HEK293 (cell line): Measurements from ENCODE around the gene LRRC8C.

Experiments
- CTCF ChIA-PET: fragments of 350-600 bp; formaldehyde crosslinking; extraction: SDS; loops from one replicate; lab custom pipeline; 2021; ENCODE audit warnings: antibody characterized with exemption; lab: Yijun Ruan, JAX
- POLR2A ChIA-PET: fragments of 300-600 bp; formaldehyde crosslinking; extraction: SDS; loops from one replicate; lab custom pipeline; 2020; ENCODE audit warnings: antibody characterized with exemption, inconsistent platforms; lab: Yijun Ruan, JAX
- H3K27ac ChIP-seq: fragments of 200-500 bp; sonication (Bioruptor generic); 2 replicates; pipeline ENCODE4 v1.5.1; 2014; ENCODE audit warnings: low read depth, low read length, control low read depth, inconsistent platforms; ENCODE audit errors: extremely low read depth
- H3K36me3 ChIP-seq, 2 experiments: fragments of 200-500 bp in 1 of 2; sonication (Bioruptor generic) in 1 of 2; 1 replicate in 1 of 2; 2 replicates in 1 of 2; pipeline ENCODE4 v1.5.1; 2014 to 2017; ENCODE audit warnings: inconsistent platforms in 2 of 2, low read length in 2 of 2; ENCODE audit not compliant: control insufficient read depth in 2 of 2, insufficient read depth in 1 of 2
- H3K4me1 ChIP-seq: fragments of 200-500 bp; sonication (Bioruptor generic); 2 replicates; pipeline ENCODE4 v1.5.1; 2014; ENCODE audit warnings: mild to moderate bottlenecking, low read length, inconsistent platforms; ENCODE audit not compliant: control insufficient read depth, insufficient read depth
- H3K4me3 ChIP-seq: 2 replicates; pipeline ENCODE4 v1.5.1; 2011; ENCODE audit warnings: low read depth, mild to moderate bottlenecking, control low read depth, low read length, moderate library complexity
- H3K9me3 ChIP-seq: fragments of 200-500 bp; sonication (Bioruptor generic); 2 replicates; pipeline ENCODE4 v1.5.1; 2014; ENCODE audit warnings: low read depth, low read length, inconsistent platforms; ENCODE audit not compliant: control insufficient read depth, insufficient read depth
- FEZF1 ChIP-seq: fragments of 450-650 bp; formaldehyde crosslinking; IDR thresholded peaks from 2 replicates; pipeline ENCODE4 v1.5.1; 2016; ENCODE audit warnings: missing biosample characterization, missing genetic modification characterization
- MYNN ChIP-seq: fragments of 450-650 bp; formaldehyde crosslinking; IDR thresholded peaks from 2 replicates; pipeline ENCODE4 v1.5.1; 2016; ENCODE audit warnings: missing biosample characterization, missing genetic modification characterization, borderline replicate concordance
- MZF1 ChIP-seq: fragments of 450-650 bp; formaldehyde crosslinking; IDR thresholded peaks from 2 replicates; pipeline ENCODE4 v1.5.1; 2017; ENCODE audit warnings: missing biosample characterization, missing genetic modification characterization, borderline replicate concordance
- PRDM6 ChIP-seq: fragments of 450-650 bp; formaldehyde crosslinking; IDR thresholded peaks from 2 replicates; pipeline ENCODE4 v1.5.1; 2017; ENCODE audit warnings: missing biosample characterization, missing genetic modification characterization
- SETDB1 ChIP-seq: IDR thresholded peaks from one replicate; pipeline ENCODE4 v1.6.1; 2017; ENCODE audit warnings: mild to moderate bottlenecking, low read length, moderate library complexity, mixed read lengths; ENCODE audit not compliant: insufficient read length
- ZBTB21 ChIP-seq: fragments of 450-650 bp; formaldehyde crosslinking; IDR thresholded peaks from 2 replicates; pipeline ENCODE4 v1.5.1; 2017; ENCODE audit warnings: missing biosample characterization, missing genetic modification characterization
- ZFHX2 ChIP-seq: fragments of 450-650 bp; formaldehyde crosslinking; conservative IDR thresholded peaks from 2 replicates; pipeline ENCODE4 v1.5.1; 2016; ENCODE audit warnings: missing biosample characterization, missing genetic modification characterization
- ZNF155 ChIP-seq: fragments of 450-650 bp; formaldehyde crosslinking; IDR thresholded peaks from 2 replicates; pipeline ENCODE4 v1.5.1; 2016; ENCODE audit warnings: missing biosample characterization, missing genetic modification characterization
- ZNF169 ChIP-seq: fragments of 450-650 bp; formaldehyde crosslinking; IDR thresholded peaks from 2 replicates; pipeline ENCODE4 v1.5.1; 2016; ENCODE audit warnings: missing biosample characterization, missing genetic modification characterization
- ZNF529 ChIP-seq: fragments of 450-650 bp; formaldehyde crosslinking; IDR thresholded peaks from 2 replicates; pipeline ENCODE4 v1.5.1; 2017; ENCODE audit warnings: missing genetic modification characterization, missing biosample characterization; ENCODE audit not compliant: insufficient replicate concordance
- ZNF571 ChIP-seq: fragments of 450-650 bp; formaldehyde crosslinking; IDR thresholded peaks from 2 replicates; pipeline ENCODE4 v1.5.0; 2017; ENCODE audit warnings: missing biosample characterization, missing genetic modification characterization
- ZNF670 ChIP-seq: fragments of 450-650 bp; formaldehyde crosslinking; IDR thresholded peaks from 2 replicates; pipeline ENCODE4 v1.5.1; 2016; ENCODE audit warnings: missing biosample characterization, missing genetic modification characterization, low read depth
- TF ChIP-seq, protein P1 (sequence below): fragments of 450-650 bp; formaldehyde crosslinking; IDR thresholded peaks from 2 replicates; pipeline ENCODE4 v1.5.1; 2016; ENCODE audit warnings: missing biosample characterization, missing genetic modification characterization
- TF ChIP-seq, protein P2 (sequence below): fragments of 450-650 bp; formaldehyde crosslinking; conservative IDR thresholded peaks from 2 replicates; pipeline ENCODE4 v1.5.1; 2016; ENCODE audit warnings: low read depth, missing biosample characterization, missing genetic modification characterization
- TF ChIP-seq, protein P3 (sequence below): fragments of 450-650 bp; formaldehyde crosslinking; IDR thresholded peaks from 2 replicates; pipeline ENCODE4 v1.5.1; 2016; ENCODE audit warnings: missing biosample characterization, missing genetic modification characterization

LRRC8C gene

DNA sequence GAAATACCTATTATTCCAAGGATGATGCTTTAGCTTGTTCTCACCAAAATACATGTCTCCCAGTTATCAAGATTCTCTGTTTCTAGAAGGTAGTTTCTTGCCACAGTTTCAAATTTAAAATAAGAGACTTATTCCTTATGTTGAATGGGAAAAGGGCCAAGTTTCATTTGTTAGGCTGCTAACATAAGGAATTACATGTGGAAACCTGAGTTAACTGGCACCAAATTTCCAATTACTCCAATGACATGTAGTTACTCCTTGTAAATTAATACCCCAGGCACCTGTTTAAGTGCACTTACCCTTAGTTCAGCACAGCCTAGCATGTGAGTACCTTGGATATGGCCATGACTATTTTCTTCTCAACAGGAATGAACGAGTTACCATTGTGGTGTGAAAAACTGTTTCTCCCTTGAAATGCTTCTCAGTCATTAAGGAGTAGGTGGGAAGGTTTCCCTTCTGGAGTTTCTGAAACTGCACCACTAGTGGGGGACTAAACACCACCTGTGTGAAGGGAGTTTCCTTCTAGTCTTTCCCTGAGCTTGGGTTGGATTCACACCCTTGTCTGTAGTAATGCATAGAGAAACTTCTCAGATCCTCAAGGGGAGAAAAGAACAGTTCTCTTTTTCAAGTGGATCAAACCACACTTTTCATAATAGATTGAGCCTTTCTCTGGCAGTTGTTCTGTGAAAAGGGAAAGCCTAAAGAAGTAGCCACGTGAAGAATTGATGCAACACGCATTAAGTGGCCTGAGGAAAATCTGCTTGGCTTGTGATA lies 32.3 kb upstream of the LRRC8C start (continued):
- TF ChIP-seq PRDM6 (tag by site-specific recombination): no peak
- no peak for TF ChIP-seq ZBTB21
- TF ChIP-seq, protein P1, sequence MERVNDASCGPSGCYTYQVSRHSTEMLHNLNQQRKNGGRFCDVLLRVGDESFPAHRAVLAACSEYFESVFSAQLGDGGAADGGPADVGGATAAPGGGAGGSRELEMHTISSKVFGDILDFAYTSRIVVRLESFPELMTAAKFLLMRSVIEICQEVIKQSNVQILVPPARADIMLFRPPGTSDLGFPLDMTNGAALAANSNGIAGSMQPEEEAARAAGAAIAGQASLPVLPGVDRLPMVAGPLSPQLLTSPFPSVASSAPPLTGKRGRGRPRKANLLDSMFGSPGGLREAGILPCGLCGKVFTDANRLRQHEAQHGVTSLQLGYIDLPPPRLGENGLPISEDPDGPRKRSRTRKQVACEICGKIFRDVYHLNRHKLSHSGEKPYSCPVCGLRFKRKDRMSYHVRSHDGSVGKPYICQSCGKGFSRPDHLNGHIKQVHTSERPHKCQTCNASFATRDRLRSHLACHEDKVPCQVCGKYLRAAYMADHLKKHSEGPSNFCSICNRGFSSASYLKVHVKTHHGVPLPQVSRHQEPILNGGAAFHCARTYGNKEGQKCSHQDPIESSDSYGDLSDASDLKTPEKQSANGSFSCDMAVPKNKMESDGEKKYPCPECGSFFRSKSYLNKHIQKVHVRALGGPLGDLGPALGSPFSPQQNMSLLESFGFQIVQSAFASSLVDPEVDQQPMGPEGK: no peak
- TF ChIP-seq, protein P2, sequence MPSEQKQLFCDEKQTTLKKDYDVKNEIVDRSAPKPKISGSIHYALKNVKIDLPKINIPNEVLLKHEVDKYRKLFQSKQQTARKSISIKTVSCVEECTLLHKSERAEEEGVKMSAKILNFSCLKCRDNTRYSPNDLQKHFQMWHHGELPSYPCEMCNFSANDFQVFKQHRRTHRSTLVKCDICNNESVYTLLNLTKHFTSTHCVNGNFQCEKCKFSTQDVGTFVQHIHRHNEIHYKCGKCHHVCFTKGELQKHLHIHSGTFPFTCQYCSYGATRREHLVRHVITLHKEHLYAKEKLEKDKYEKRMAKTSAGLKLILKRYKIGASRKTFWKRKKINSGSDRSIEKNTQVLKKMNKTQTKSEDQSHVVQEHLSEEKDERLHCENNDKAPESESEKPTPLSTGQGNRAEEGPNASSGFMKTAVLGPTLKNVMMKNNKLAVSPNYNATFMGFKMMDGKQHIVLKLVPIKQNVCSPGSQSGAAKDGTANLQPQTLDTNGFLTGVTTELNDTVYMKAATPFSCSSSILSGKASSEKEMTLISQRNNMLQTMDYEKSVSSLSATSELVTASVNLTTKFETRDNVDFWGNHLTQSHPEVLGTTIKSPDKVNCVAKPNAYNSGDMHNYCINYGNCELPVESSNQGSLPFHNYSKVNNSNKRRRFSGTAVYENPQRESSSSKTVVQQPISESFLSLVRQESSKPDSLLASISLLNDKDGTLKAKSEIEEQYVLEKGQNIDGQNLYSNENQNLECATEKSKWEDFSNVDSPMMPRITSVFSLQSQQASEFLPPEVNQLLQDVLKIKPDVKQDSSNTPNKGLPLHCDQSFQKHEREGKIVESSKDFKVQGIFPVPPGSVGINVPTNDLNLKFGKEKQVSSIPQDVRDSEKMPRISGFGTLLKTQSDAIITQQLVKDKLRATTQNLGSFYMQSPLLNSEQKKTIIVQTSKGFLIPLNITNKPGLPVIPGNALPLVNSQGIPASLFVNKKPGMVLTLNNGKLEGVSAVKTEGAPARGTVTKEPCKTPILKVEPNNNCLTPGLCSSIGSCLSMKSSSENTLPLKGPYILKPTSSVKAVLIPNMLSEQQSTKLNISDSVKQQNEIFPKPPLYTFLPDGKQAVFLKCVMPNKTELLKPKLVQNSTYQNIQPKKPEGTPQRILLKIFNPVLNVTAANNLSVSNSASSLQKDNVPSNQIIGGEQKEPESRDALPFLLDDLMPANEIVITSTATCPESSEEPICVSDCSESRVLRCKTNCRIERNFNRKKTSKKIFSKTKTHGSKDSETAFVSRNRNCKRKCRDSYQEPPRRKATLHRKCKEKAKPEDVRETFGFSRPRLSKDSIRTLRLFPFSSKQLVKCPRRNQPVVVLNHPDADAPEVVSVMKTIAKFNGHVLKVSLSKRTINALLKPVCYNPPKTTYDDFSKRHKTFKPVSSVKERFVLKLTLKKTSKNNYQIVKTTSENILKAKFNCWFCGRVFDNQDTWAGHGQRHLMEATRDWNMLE (tag by site-specific recombination): no peak
- no peak for TF ChIP-seq ZNF169 (tag by site-specific recombination)
- TF ChIP-seq ZFHX2: no peak
- no peak for TF ChIP-seq FEZF1

- CTCF ChIA-PET: interaction anchor here (0.6 to 1.9 kb wide), 4 partner anchors 8 to 160 kb away, joined by 3 to 14 read pairs (median 7); no protein-coding TSS in a partner anchor
- H3K9me3 ChIP-seq: no peaks in the 10 kb centered on the region
- H3K4me3 ChIP-seq: no peak overlapping the region
- no peaks in the 10 kb centered on the region for H3K4me1 ChIP-seq
- no peaks in the 10 kb centered on the region for H3K36me3 ChIP-seq
- POLR2A ChIA-PET: no interaction called here
- H3K27ac ChIP-seq: no peak overlapping the region
- TF ChIP-seq PRDM6 (tag by site-specific recombination) (no peak), ZNF529 (no peak), ZNF155 (tag by site-specific recombination) (no peak), ZNF571 (tag by site-specific recombination) (no peak), ZNF670 (tag by site-specific recombination) (no peak), MZF1 (tag by site-specific recombination) (no peak), MYNN (tag by site-specific recombination) (no peak), SETDB1 (no peak)
- TF ChIP-seq, protein P3, sequence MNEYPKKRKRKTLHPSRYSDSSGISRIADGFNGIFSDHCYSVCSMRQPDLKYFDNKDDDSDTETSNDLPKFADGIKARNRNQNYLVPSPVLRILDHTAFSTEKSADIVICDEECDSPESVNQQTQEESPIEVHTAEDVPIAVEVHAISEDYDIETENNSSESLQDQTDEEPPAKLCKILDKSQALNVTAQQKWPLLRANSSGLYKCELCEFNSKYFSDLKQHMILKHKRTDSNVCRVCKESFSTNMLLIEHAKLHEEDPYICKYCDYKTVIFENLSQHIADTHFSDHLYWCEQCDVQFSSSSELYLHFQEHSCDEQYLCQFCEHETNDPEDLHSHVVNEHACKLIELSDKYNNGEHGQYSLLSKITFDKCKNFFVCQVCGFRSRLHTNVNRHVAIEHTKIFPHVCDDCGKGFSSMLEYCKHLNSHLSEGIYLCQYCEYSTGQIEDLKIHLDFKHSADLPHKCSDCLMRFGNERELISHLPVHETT (tag by site-specific recombination): no peak
- TF ChIP-seq, protein P2 (tag by site-specific recombination): no peak
Measured at GRCh38 chr1:89602871-89603404, 30.0 kb upstream of the LRRC8C start.
